ENCODE results near the gene SH2D3C.
A peak's percentile ranks its signal among the peaks of the same experiment; 100 is the strongest.
"Not testable (repeated sequence)": the region's sequence is repeated elsewhere in the genome, so short reads cannot be mapped to it uniquely, and the experiment has no call there.

SH2D3C gene

DNA sequence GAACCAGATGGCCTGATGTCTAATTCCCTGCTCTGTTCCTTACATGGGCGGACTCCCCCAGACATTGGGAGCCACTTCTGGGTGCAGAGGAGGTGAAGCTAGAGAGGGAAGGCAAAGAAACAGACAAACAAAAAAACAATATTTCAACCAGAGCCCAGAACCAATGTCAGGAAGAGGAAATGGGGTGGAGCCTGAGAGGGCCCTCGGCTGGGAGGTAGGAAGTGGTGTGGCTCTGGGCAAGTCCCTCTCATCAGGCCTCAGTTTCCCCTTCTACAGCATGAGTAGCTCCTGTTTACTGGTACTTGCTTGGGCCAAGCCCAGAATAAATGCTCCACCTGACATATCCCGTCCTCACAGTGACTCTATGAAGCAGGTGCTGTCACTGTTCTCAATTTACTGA is 11.1 kb downstream of the SH2D3C start:
- DNase-seq: no peak

DNA sequence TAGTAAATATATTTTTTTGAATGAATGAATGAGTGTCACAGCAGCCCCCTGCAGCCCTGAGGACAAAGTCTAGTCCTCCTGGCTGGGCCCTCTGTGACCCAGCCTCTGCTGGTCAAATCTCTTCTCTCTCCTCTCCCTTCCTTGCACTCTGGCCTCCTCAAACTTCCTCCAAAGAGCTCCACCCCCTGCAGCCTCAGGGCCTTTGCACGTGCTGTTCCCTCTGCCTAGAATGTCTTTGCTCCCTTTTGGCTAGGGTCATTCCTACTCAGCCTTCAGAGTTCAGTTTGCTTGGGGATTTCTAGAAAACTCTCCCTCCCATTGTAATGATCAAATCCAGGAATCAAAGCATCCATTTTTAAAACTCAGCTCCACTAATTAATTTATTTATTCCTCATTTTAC is 13.0 kb downstream of the SH2D3C start:
- no peak for DNase-seq

DNA sequence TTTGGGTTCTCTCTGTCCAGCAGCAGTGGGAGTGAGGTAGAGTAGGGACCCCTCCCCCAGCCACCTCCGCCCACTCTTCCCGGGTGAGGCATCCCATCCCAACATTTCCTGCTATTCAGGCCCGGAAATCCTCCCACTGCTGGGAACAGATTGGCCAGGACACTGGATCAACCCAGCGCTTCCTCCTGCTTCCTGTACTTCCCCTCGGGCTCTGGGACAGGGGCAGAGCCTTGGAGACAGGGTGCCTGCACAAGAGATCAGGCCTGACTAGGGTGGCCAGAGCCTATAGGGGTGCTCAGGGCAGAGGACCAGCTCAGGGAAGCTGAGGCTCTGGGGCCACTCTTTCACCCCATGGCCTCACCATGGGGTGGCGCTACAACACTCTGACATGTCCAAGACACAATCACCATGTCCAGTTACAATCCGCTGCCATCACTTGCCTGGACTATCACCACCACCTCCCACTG is 14.5 kb downstream of the SH2D3C start:
- peak in 1 of 2 experiments; percentile 38 for DNase-seq

DNA sequence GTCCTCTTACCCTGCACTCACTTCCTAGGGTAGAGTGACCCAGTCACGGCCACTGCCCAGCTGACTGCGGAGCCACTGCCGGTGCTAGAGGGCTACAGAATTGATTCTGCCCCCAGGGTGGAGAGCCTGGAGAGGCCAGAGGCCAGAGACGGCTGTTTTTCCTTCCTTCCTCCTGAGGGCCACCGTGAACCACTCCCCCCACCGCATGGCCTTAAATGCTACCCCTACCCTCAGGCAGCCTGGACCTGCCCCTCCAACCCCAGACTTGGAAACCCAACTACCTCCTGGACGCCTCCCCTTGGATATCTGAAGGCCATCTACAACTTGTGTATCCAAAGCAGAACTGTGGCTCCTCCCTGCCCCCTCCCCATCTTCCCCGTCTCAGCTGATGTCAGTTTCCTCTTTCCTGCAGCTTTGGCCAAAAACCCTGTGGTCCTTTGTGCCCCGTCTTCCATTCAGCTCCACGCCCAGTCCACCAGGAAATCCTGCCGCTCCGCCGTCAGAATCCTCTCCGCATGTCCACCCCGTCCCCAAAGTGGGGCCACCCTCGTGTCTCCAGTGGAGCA is 16.3 kb downstream of the SH2D3C start:
- no peak for DNase-seq

DNA sequence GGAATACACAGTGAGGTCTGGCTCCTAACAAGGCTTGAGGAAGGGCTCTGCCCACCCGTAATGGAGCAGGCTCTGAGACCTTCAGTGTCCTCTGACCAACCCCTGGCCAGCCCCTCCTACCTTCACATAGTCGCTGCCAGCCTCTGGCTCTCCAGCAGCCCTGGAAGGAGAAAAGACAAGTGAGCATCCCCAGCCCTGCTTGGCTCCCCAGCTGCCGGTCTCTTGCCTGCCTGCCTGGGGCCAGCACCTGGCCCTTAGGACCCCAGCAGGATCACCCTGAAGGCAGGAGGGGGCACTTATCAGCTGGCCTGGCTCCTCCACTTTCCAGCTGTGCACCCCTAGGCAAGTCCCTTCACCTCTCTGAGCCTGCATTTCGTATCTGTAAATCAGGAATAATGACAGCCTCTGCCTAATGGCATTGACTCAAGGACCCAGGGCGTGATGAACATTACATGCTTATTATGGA is 16.9 kb downstream of the SH2D3C start:
- no peak for DNase-seq

DNA sequence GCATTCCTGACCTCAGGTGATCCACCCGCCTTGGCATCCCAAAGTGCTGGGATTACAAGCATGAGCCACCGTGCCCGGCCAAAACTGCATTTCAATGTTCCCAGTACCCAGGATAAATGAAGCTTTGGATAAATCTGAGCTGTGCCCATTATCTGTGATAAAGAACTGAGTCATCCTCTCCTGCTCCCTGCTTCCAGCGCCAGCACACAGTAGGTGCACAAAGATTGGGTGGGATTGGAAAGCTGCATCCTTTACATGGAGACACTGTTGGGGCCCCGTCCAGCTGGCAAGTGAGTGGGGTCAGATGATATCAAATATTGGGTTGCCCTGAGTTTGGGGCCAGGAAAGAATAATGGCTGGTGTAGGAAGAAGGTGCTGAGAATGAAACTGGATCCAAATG is 17.4 kb downstream of the SH2D3C start:
- no peak for DNase-seq

DNA sequence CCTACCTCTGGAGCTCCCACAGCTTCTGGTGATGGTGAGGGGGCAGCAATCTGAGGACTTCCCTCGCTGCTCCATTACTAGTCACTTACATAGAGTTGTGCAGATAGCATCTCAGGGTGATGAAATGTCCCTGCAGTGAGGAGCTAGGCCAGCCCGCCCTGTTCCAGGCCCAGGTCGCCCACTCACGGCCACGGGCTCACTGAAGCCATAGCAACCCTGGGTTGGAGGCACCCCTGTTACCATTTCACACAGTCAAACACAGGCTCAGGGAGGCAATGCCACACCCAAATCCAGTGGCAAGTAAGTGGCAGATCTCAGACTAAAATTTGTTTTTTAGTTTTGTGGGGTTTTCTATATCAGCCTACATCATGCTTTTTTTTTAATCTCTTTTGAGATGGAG is 19.6 kb downstream of the SH2D3C start:
- DNase-seq: no peak

DNA sequence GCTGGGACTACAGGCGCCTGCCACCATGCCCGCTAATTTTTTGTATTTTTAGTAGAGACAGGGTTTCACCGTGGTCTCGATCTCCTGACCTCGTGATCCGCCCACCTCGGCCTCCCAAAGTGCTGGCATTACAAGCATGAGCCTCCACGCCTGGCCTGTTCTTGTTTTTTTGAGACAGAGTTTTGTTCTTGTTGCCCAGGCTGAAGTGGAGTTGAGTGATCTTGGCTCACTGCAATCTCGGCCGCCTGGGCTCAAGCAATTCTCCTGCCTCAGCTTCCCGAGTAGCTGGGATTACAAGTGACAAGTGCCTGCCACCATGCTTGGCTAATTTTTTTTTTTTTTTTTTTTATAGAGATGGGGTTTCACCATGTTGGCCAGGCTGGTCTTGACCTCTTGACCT is 21.7 kb downstream of the SH2D3C start:
- not testable (repeated sequence) for DNase-seq

DNA sequence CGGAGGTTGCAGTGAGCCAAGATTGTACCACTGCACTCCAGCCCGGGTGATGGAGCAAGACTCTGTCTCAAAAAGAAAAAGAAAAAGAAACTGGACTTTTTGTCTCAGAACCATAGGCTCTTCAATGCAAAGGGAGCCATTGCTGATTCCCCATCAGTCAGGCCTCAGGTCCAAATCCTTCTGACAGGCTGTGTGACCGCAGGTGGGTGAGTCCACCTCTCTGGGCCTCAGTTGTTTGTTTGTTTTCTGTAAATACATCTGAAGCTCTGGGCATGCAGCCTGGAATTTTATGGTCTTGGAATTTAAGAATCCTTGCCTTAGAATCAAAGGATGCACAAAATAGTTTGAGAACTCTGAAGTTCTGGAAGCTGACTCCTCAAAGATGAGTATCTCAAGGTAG is 22.2 kb downstream of the SH2D3C start:
- DNase-seq: no peak

DNA sequence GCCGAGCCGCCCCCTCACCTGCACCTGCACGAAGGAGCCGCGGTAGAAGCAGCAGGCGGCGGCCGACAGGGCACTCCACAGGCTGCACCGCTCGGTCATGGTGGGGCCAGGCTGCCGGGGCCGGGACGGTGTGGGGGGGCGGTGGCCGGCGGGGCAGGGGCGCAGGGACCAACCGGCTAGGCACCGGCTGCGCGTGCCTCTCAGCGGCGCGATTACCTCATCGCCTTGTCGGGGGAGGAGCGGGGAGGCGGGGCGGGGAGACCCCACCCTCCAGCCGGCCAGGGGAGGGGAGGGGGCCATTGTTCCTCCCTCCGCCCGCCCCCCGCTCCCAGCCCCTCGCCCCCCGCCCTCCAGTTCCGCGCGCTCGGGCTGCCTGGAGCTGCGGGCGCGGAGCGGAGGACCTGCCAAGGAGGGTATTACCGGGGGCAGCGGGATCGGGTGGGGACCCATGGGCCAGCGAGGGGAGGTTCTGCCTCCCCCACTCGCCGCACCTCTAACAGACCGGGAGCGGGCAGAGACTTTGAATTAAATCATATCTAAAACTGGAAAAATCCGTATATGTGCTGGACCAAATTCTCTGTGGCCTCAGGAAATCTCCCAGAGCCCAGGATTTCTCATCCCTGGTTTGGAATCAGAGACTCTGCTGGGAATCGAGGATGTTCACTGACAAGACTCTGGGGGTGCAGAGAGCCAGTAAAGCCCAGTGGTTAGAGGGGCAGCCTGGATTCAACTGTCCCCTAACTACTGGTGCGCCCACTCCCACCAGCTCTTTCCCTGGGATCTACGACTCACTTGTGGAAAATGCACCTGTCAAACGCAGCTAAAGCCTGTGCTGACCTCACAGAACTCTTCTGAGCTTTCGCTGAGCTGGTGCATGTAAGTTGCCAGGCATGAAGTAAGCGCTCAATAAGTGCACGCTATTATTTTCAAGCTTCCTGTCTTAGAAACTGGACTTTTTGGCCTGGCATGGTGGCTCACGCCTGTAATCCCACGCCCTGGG is 23.1 kb downstream of the SH2D3C start:
- no peak for DNase-seq

DNA sequence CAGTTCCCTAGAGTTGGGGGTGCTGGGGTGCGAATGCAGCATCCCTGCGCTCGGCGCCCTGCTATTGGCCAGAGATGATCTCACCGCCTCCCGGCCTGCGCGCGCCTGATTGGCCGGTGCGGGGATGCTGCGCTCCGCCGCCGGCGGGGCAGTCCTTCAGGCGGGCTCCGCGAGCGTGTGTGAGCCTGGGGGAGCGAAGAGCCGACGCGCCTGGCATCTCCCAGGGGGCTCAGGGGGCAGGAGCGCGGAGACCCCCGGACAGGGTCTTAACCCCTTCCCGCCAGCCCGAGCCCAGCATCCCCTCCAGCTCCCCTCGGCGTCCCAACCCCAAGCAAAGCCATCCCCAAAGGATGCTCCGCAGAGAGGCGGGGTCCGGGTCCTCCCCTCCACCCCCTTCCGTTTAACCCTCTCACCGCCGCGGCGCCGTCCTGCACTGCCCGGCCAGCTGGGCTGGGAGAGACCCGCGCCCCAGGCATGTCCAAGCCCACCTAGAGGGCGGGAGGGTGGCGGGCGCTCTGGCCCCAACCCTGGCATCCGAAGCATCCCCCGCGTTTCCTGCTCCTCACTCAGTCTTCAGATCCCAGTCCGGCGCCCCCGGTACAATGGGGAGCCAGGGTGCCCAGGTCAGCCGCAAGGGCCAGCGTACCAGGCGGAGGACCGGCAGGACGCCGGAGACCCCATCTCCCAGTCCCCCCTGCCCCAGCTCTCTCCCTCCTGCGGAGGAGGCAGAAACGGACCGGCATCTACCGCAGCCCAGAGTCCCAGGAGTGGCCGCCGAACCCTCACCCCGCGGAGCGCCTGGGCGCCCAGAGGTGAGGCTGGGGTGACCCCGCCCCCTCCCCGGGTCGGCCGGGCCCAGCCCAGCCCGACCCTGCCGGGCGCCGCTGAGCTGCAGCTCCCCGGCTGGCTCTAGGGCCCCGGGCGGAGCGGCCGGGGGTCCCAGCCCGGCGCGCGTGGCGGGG is 24.1 kb downstream of the SH2D3C start:
- no peak for DNase-seq

DNA sequence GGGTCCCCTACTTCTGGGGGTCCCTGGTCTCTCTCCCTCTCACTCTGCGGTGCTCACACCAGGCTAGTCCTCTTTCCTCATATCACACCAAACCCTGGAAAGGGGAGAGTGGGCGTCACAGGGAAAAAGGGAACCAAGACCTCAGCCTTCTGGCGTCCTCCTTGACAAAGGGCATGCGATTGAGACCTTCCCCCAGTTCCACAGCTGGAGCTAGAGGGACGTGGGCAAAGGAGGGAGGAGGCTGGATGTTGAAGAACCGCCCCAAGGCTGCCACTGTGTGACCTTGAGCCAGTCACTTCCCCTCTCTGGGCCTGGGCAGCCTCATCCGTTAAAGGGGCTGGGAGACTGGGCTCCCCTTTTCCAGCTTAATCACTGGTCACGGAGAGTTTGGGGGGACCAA is 24.8 kb downstream of the SH2D3C start:
- no peak for DNase-seq

DNA sequence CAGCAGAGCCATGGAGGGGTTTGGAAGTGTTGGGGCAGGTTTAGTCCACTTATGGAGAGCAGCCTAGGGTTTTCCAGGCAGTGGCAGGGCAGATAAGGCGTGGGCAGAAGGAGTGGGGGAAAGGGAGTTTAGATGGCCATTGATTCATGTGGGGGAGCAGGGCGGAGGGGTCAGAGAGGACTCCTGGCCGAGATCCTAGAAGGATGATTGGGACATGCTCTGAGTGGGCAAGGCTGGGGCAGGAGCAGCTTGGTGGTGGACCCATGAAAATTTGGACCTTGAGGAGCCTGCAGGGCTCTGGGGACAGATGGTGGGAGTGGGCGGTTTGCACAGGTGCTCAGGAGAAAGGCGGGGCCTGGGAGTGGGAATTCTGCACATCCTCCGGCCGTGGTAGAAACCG is 25.3 kb downstream of the SH2D3C start:
- no peak for DNase-seq

DNA sequence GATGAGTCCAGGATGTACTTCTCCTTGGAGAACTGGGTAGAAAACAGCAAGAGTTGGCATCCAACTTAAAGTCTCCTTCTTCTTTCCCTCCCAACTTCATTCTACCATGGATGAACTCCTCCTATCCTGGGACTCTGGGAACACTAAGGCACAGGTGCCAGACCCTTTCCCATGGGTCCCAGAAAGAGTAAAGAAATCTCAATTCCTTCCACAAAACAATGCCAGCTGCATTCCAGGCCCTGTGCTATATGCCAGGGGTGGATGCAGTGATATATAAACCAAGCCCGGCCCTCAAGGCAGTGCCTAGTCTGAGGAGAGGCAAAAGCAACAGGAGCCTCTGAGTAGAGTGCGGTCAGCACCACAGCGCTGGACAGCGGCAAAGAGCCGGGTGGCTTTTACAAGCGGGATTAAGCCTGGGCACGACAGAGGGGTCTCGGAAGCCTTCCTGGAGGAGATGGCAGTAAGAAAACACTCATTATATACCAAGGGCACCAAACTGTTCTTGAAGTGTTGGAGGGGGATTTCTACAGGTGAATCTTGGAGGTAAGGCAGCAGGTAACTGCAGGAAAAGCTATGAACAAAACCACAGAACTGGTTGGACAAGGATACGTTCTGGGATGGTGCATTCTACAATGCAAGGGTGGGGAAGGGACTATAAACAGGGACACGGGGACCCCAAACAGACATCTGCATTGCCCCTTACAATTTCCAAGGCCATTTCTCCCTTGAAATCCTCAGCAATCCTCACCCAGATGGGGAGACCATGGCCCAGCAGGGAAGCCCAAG is 27.0 kb downstream of the SH2D3C start:
- DNase-seq: no peak

DNA sequence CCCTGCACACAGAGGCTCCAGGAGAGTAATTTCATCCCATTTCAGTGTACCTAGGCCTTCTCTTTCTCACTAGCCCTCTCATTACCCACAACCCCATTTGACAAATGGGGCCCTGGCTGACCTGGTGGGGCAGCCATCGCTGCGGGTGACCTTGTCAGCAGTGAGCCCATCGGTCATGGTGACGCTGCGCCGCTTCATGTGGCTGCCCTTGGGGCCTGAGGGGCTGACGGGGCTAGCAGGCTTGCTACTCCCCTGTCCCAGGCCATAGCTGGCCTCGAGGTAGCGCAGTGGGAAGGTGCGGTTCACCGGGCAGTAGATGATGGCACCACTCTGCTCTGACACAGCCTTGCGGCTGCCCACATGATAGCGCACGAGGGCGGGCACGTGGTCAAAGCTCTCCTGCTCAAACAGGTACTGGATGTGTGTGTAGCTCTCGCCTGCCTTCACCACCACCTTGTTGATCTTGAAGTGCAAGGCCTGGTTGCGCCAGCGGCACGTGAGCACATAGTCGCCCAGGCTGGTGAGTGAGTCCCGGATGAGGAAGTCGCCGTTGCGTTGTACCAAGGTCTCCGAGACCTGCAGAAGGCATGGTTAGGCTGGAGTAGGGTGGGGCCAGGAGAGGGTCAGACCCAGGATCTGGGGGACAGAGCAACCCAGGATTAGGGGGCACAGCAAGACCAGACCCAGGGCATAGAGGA is 29.2 kb downstream of the SH2D3C start:
- no peak for DNase-seq

DNA sequence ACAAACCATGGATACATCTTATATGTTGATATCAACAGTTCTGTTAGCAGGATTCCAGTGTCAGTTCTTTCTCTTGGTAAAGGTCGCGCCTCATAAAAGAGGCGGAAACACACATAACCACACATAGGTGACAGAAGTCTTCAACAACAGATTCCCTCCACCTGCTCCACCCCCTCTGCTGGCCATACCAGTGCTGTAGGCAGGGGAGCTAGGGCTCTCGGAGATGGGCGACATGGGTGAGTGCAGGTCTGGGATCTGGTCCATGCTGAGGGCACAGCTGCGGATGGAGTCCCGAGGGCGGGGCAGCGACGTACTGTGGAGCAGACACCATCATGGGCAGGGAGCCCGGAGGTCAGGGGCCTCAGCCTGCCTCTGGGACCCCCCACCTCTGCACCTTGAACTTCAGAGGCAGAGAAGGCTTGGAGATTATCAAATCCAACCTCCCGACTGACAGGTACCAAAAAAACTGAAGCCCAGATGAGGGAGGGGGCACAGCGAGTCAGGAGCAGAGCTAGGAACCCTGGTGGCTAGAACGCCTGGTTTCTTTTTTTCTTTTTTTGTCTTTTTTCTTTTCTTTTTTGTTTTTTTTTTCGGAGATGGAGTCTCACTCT is 31.4 kb downstream of the SH2D3C start:
- DNase-seq: peak; percentile 33 to 55

DNA sequence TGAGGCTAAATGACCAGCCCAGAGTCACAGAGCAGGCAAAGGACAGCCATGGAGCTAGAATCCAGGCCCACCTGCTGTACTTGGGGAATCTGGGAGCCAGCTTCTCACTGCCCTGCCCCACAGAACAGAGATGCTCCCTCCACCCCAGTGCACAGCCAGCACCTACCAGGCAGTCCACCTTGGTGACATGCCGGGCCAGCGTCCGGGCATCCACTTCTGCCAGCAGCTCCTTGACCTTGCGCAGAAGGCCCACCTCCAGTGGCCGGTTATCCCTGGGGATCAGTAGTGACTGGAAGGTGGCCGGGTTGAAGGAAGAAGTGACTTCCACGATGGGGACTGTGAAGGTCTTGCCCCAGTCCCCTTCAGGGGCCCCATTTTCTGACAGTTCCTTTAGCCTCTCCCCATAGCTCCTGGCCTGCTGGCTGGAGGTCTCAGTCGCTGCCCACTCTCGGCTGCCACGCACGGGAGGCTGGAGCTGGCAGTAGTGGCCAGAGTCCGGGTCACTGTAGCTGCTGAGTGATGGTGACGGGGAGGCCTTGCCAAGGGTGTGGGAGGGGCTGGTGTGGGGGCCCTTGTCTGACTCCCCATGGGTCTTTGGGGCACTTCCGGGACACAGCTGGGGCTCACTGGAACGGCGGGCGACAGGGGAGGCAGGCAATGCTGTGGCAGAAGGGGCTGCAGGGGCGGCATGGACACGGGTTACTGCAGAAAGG is 33.9 kb downstream of the SH2D3C start:
- DNase-seq: no peak

DNA sequence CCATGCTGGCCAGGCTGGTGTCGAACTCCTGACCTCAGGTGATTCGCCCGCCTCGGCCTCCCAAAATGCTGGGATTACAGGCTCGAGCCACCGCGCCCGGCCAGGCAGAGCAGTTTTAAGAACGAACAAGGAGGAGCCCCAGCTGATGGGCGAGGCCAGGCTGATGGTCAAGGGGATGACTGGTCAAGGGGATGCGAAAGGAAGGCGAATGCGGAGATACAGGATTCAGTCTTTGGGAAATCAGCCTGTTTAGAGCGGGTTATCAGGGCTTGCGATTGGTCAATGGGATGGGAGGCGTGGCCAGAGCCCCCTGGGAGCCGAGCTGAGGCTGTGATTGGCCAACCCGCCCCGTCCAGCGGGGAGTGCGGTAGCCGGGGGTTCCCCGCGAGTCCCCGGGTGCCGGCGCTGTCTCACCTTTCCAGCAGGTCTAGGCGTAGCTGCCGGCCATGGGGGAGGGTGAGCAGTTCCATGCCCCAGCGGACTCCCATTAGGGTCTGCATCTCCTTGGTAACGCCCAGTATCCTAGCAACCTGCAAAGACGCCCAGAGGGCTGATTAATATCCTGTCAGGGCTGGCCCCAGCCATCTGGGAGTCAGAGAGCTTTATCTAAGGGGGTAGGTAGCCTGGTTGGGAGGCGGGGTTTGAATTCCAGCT is 35.9 kb downstream of the SH2D3C start:
- DNase-seq: peak; percentile 70 to 79

DNA sequence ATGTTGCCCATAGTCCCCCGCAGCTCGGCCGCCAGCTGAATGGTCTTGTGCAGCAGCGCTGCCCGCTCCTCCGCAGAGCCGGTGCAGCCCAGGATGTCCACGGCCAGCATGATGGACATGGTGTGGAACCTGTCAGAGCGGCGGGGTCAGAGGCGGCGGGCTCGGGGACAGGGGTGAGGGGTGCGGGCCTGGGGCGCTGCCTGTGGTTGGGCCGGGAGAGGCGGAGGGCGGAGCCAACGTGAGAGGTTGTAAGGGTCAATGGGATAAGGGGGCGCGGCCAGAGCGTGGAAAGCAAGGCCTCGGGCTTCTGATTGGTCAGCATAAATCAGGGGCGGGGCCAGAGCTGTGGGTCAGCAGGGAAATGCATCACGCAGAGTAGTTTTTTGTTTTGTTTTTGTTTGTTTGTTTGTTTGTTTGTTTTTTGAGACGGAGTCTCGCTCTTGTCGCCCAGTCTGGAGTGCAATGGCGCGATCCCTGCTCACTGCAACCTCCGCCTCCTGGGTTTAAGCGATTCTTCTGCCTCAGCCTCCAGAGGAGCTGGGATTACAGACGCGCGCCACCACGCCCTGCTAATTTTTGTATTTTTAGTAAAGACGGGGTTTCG is 36.5 kb downstream of the SH2D3C start:
- peak in 1 of 2 experiments; percentile 59 for DNase-seq

Data from SHP77 (cell line).